Suprapubic skin (tissue), 4 donors: ENCODE measurements around the gene TPD52L1. TPM values are rescaled to one million over a fixed set of nuclear protein-coding genes. Genes with fewer than 3 reads are reported as not detected.

Experiments used
- DNase-seq, 2 donors: peaks; one replicate each; pipeline ENCODE4 v3.0.0-alpha.2; 2019; ENCODE audit warnings: low spot score in 2 of 2
- H3K27ac ChIP-seq: fragments of 200-600 bp; sonication (generic); one replicate; pipeline ENCODE4 v1.5.1; 2019
- H3K27me3 ChIP-seq: fragments of 200-600 bp; sonication (generic); one replicate; pipeline ENCODE4 v1.5.1; 2019
- H3K36me3 ChIP-seq: fragments of 200-600 bp; sonication (generic); one replicate; pipeline ENCODE4 v1.5.1; 2019
- H3K4me1 ChIP-seq: fragments of 200-600 bp; sonication (generic); one replicate; pipeline ENCODE4 v1.5.1; 2019
- H3K4me3 ChIP-seq: fragments of 200-600 bp; sonication (generic); one replicate; pipeline ENCODE4 v1.5.1; 2019; ENCODE audit warnings: mild to moderate bottlenecking
- H3K9me3 ChIP-seq: fragments of 200-600 bp; sonication (generic); one replicate; pipeline ENCODE4 v1.5.1; 2019
- EP300 ChIP-seq: sonication (generic); formaldehyde crosslinking; IDR thresholded peaks from one replicate; pipeline ENCODE4 v1.6.1; 2017; ENCODE audit warnings: antibody characterized with exemption
- POLR2A ChIP-seq, 2 donors: fragments of 450-650 bp; IDR thresholded peaks; one replicate each; pipeline ENCODE4 v1.6.1; 2017; ENCODE audit warnings: antibody characterized with exemption in 2 of 2, mild to moderate bottlenecking in 2 of 2, moderate library complexity in 2 of 2
- POLR2AphosphoS5 ChIP-seq, 3 donors: sonication (generic); formaldehyde crosslinking; IDR thresholded peaks; one replicate each; pipeline ENCODE4 v1.6.1; 2017; ENCODE audit warnings: antibody characterized with exemption in 3 of 3
- WGBS: methylation state at CpG from one replicate; pipeline ENCODE4 v1.1.5; 2018; 5-methylcytosine and 5-hydroxymethylcytosine counted together
- total RNA-seq, 4 donors: library from RNA; depleted of rRNA; stranded (reverse); fragments of >200 nt; gene quantifications; one replicate each; pipeline ENCODE4 v1.1.0, GENCODE V29; 2016
- TF ChIP-seq, protein P1 (sequence below), 2 donors: fragments of 200-600 bp in 1 of 2; fragments of 450-650 bp in 1 of 2; sonication (generic) in 1 of 2; IDR thresholded peaks; one replicate each; pipeline ENCODE4 v1.5.1; 2016 to 2019; ENCODE audit warnings: antibody characterized with exemption in 2 of 2, mild to moderate bottlenecking in 1 of 2, moderate library complexity in 1 of 2

TPD52L1 gene
- total RNA-seq, 4 donors from 2014 or later, result 146 to 202 (median 190) TPM

DNA sequence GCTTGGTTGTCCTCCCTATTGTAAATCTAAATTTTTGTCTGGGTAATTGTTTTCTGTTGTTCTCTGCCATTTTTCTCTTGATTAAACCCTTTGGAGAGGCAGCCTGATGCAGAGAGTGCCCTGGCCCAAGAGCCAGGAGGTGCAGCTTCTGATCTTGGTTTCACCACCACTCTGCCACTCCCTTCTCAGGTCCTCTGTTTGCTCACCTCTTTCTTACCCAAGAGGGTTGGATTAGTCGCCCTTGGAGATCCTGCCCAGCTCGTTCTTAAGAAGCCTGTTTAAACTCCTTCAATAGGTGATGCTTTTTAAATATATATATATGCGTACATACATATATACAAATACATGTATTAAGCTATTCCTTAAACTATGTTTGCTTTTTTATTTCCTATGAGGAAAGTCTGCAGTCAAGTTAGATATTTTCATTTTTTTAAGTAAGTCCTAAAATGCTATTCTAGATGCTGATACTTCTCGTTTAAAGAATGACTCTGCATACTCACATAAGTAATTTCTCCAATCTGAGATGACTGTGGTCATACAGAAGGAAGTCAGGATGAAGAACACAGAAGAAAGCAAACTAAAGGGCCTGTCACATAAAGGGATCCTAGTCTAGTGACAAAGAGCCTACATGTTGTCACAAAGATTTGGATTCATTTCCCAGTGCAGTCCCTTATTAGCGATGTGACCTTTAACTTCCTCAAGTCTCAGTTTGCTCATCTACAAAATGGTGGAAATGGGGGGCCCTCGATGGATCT is 19.9 kb downstream of the TPD52L1 start:
- no peak overlapping the region for H3K27ac ChIP-seq
- no peaks in the 10 kb centered on the region for H3K36me3 ChIP-seq
- no peaks in the 10 kb centered on the region for H3K27me3 ChIP-seq
- TF ChIP-seq POLR2A (IDR thresholded peaks at IDR 0.05) (no peak), POLR2AphosphoS5 (IDR thresholded peaks at IDR 0.05) (no peak), EP300 (no peak)
- TF ChIP-seq, protein P1, sequence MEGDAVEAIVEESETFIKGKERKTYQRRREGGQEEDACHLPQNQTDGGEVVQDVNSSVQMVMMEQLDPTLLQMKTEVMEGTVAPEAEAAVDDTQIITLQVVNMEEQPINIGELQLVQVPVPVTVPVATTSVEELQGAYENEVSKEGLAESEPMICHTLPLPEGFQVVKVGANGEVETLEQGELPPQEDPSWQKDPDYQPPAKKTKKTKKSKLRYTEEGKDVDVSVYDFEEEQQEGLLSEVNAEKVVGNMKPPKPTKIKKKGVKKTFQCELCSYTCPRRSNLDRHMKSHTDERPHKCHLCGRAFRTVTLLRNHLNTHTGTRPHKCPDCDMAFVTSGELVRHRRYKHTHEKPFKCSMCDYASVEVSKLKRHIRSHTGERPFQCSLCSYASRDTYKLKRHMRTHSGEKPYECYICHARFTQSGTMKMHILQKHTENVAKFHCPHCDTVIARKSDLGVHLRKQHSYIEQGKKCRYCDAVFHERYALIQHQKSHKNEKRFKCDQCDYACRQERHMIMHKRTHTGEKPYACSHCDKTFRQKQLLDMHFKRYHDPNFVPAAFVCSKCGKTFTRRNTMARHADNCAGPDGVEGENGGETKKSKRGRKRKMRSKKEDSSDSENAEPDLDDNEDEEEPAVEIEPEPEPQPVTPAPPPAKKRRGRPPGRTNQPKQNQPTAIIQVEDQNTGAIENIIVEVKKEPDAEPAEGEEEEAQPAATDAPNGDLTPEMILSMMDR (IDR thresholded peaks at IDR 0.05), result no peak
- no peak for DNase-seq
- no peaks in the 10 kb centered on the region for H3K9me3 ChIP-seq
- H3K4me3 ChIP-seq, result no peak overlapping the region
- 75% methylated on average over 6 of the region's 6 CpGs for WGBS
- H3K4me1 ChIP-seq, result peaks cover 23% of the 10 kb centered on the region

- H3K4me3 ChIP-seq, result no peak overlapping the region
- no peaks in the 10 kb centered on the region for H3K27me3 ChIP-seq
- TF ChIP-seq POLR2AphosphoS5 (IDR thresholded peaks at IDR 0.05) (no peak), EP300 (no peak), POLR2A (IDR thresholded peaks at IDR 0.05) (no peak)
- TF ChIP-seq, protein P1 (IDR thresholded peaks at IDR 0.05), result no peak
- DNase-seq, result no peak
- peaks cover 14% of the 10 kb centered on the region for H3K4me1 ChIP-seq
- H3K36me3 ChIP-seq, result no peaks in the 10 kb centered on the region
- WGBS, result 67% methylated on average over 1 of the region's 1 CpG
- H3K9me3 ChIP-seq, result no peaks in the 10 kb centered on the region
- no peak overlapping the region for H3K27ac ChIP-seq
These were observed 21.1 kb downstream of the TPD52L1 start for GRCh38 chr6:125174626-125175025.

DNA sequence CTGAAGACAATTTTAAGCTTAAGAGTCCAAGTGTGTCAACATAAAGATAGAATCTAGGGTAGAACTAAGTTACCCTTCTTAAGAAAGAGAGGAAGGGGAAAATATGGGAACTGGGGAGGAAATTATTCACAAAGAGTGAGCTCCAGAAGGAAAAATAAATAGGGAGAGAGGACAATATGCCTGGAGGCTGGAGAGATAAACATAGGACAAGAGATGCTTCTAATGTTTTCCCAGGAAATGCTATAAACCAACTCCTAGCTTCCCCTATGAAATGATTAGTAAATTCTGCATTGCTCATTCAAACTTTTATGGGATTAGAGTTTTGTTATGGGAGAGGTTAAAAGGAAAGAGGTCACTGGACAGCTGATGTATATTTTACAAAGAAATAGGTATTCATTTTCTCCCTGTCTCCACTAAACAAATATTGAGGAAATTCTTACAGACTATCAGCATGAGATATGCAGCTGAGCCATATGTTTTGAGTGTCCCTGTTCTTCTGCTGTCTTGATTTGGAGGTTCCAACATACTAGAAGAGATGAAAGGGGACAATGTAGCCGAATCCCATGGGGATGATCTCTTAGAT is 22.0 kb downstream of the TPD52L1 start:
- H3K36me3 ChIP-seq, result no peaks in the 10 kb centered on the region
- H3K27me3 ChIP-seq, result no peaks in the 10 kb centered on the region
- H3K9me3 ChIP-seq, result no peaks in the 10 kb centered on the region
- no peak for DNase-seq
- peaks cover 4% of the 10 kb centered on the region for H3K4me1 ChIP-seq
- H3K4me3 ChIP-seq, result no peak overlapping the region
- TF ChIP-seq POLR2AphosphoS5 (IDR thresholded peaks at IDR 0.05), result no peak
- TF ChIP-seq, protein P1 (IDR thresholded peaks at IDR 0.05), result no peak
- no peak for TF ChIP-seq EP300
- TF ChIP-seq POLR2A (IDR thresholded peaks at IDR 0.05), result no peak
- no peak overlapping the region for H3K27ac ChIP-seq
- 68% methylated on average over 1 of the region's 1 CpG for WGBS

- WGBS, result 70% methylated on average over 6 of the region's 6 CpGs
- H3K4me3 ChIP-seq, result no peak overlapping the region
- DNase-seq, result no peak
- H3K9me3 ChIP-seq, result no peaks in the 10 kb centered on the region
- H3K27me3 ChIP-seq, result no peaks in the 10 kb centered on the region
- TF ChIP-seq, protein P1 (IDR thresholded peaks at IDR 0.05), result no peak
- TF ChIP-seq EP300 (no peak), POLR2AphosphoS5 (IDR thresholded peaks at IDR 0.05) (no peak), POLR2A (IDR thresholded peaks at IDR 0.05) (no peak)
- no peak overlapping the region for H3K27ac ChIP-seq
- H3K4me1 ChIP-seq, result no peaks in the 10 kb centered on the region
- H3K36me3 ChIP-seq, result no peaks in the 10 kb centered on the region
These were observed 28.9 kb downstream of the TPD52L1 start for GRCh38 chr6:125182237-125183008.

- TF ChIP-seq, protein P1 (IDR thresholded peaks at IDR 0.05), result no peak
- TF ChIP-seq EP300, result no peak
- no peak for TF ChIP-seq POLR2A (IDR thresholded peaks at IDR 0.05)
- no peak for TF ChIP-seq POLR2AphosphoS5 (IDR thresholded peaks at IDR 0.05)
- Histone ChIP-seq H3K9me3 (no peaks in the 10 kb centered on the region), H3K4me3 (no peak overlapping the region), H3K27ac (no peak overlapping the region), H3K36me3 (no peaks in the 10 kb centered on the region), H3K4me1 (no peaks in the 10 kb centered on the region), H3K27me3 (no peaks in the 10 kb centered on the region)
- 89% methylated on average over 6 of the region's 6 CpGs for WGBS
- DNase-seq, result no peak
These were observed 29.8 kb downstream of the TPD52L1 start for GRCh38 chr6:125183391-125183790.
